GM12878 (cell line): ENCODE data around the gene VASH1. TPM values are rescaled to one million over a fixed set of nuclear protein-coding genes. Genes with fewer than 3 reads are reported as not detected.

Source experiments
- ATAC-seq: fragments of 200-7000 bp; cut with Tn5 transposase; 3 replicates; pipeline ENCODE4 v1.9.1; 2020; ENCODE audit warnings: mild to moderate bottlenecking, moderate library complexity
- BruUV-seq: library from RNA; stranded (reverse); fragments of 400-500 nt; replicated peaks from 2 replicates; lab custom pipeline; 2021; lab: Mats Ljungman, UMichigan
- CTCF ChIA-PET: fragments of 300-600 bp; sonication (Branson Sonifier 250); formaldehyde crosslinking; extraction: SDS; loops from one replicate; lab custom pipeline; 2021; ENCODE audit warnings: inconsistent platforms; lab: Yijun Ruan, JAX
- POLR2A ChIA-PET: fragments of 350-600 bp; formaldehyde crosslinking; extraction: SDS; loops from one replicate; lab custom pipeline; 2021; ENCODE audit warnings: inconsistent platforms; lab: Charles Lee
- RAD21 ChIA-PET: fragments of 300-600 bp; sonication (Branson Sonifier 250); formaldehyde crosslinking; loops from one replicate; lab custom pipeline; 2023; ENCODE audit warnings: antibody characterized with exemption; ENCODE audit not compliant: unreplicated experiment; lab: Charles Lee
- SMC1A ChIA-PET: fragments of 300-600 bp; sonication (Branson Sonifier 250); formaldehyde crosslinking; loops from one replicate; lab custom pipeline; 2023; ENCODE audit not compliant: unreplicated experiment, uncharacterized antibody; lab: Charles Lee
- DNase-seq: peaks from one replicate; pipeline ENCODE4 v3.0.0-alpha.2; 2011; ENCODE audit warnings: low read depth, low spot score
- FAIRE-seq: peaks from 3 replicates; lab custom pipeline; 2011; peaks lifted over from hg19 to GRCh38; lab: Jason Lieb, UNC
- H2AFZ ChIP-seq: 2 replicates; pipeline ENCODE4 v1.6.0; 2011; ENCODE audit warnings: low read depth, low read length, control low read depth; ENCODE audit not compliant: control insufficient read depth
- H3K27ac ChIP-seq: 2 replicates; pipeline ENCODE4 v1.5.1; 2011; ENCODE audit warnings: control low read depth; ENCODE audit not compliant: control insufficient read depth, insufficient read depth
- H3K27me3 ChIP-seq, 2 experiments: replicated peaks in 1 of 2; 2 replicates each; pipeline versions ENCODE4 v1.6.0 to v1.6.1; 2011; ENCODE audit warnings: low read length in 1 of 2; ENCODE audit not compliant: control insufficient read depth in 2 of 2, insufficient read depth in 2 of 2
- H3K36me3 ChIP-seq, 2 experiments: 2 replicates each; pipeline ENCODE4 v1.5.1; 2011; ENCODE audit warnings: low read length in 1 of 2; ENCODE audit not compliant: control insufficient read depth in 2 of 2, insufficient read depth in 2 of 2
- H3K4me1 ChIP-seq: 2 replicates; pipeline ENCODE4 v1.6.1; 2011; ENCODE audit warnings: mild to moderate bottlenecking, low read length, moderate library complexity, mixed read lengths; ENCODE audit not compliant: control insufficient read depth, insufficient read depth
- H3K4me2 ChIP-seq: 2 replicates; pipeline ENCODE4 v1.6.0; 2011; ENCODE audit warnings: control low read depth; ENCODE audit not compliant: control insufficient read depth, insufficient read depth
- H3K4me3 ChIP-seq: fragments of 200-600 bp; sonication (generic); 2 replicates; pipeline ENCODE4 v1.5.1; 2016
- H3K79me2 ChIP-seq: 2 replicates; pipeline ENCODE4 v1.6.0; 2011; ENCODE audit warnings: low read length; ENCODE audit not compliant: control insufficient read depth, insufficient read depth
- H3K9ac ChIP-seq: 2 replicates; pipeline ENCODE4 v1.8.0; 2011; ENCODE audit warnings: low read length, control low read depth, mixed read lengths; ENCODE audit not compliant: control insufficient read depth, insufficient read depth
- H3K9me3 ChIP-seq: replicated peaks from 3 replicates; pipeline ENCODE4 v1.5.1; 2011; ENCODE audit warnings: mild to moderate bottlenecking, low read length; ENCODE audit not compliant: control insufficient read depth, insufficient read depth
- H4K20me1 ChIP-seq: 2 replicates; pipeline ENCODE4 v1.6.0; 2011; ENCODE audit not compliant: control insufficient read depth, insufficient read depth
- BACH1 ChIP-seq: fragments of 450-650 bp; IDR thresholded peaks from 2 replicates; pipeline ENCODE4 v1.6.1; 2017; ENCODE audit warnings: mild to moderate bottlenecking, borderline replicate concordance
- EGR1 ChIP-seq, 2 experiments: IDR thresholded peaks; 1 replicate in 1 of 2; 2 replicates in 1 of 2; pipeline ENCODE4 v1.6.1; 2011 to 2012; ENCODE audit warnings: low read depth in 2 of 2, low read length in 2 of 2, borderline replicate concordance in 1 of 2, mild to moderate bottlenecking in 1 of 2, moderate library complexity in 1 of 2
- EP300 ChIP-seq, 2 experiments: fragments of 150-350 bp in 1 of 2; IDR thresholded peaks; 2 replicates each; pipeline ENCODE4 v1.6.1; 2011 to 2012; ENCODE audit warnings: low read depth in 2 of 2, low read length in 2 of 2, borderline replicate concordance in 1 of 2, improper control_type of control experiment in 1 of 2, inconsistent platforms in 1 of 2; ENCODE audit not compliant: control insufficient read depth in 1 of 2
- ETV6 ChIP-seq, 2 experiments: fragments of 450-650 bp in 1 of 2; IDR thresholded peaks in 1 of 2; conservative IDR thresholded peaks in 1 of 2; 2 replicates each; pipeline ENCODE4 v1.6.1; 2014; ENCODE audit warnings: antibody characterized with exemption in 1 of 2, borderline replicate concordance in 1 of 2, low read depth in 1 of 2, mild to moderate bottlenecking in 1 of 2, moderate library complexity in 1 of 2
- LARP7 ChIP-seq: fragments of 450-650 bp; IDR thresholded peaks from 2 replicates; pipeline ENCODE4 v1.6.1; 2017; ENCODE audit warnings: mild to moderate bottlenecking
- MYB ChIP-seq: fragments of 150-350 bp; IDR thresholded peaks from 2 replicates; pipeline ENCODE4 v1.6.1; 2014; ENCODE audit warnings: mild to moderate bottlenecking, low read depth, low read length, borderline replicate concordance
- NR2F1 ChIP-seq: fragments of 450-650 bp; conservative IDR thresholded peaks from 2 replicates; pipeline ENCODE4 v1.6.1; 2017; ENCODE audit warnings: mild to moderate bottlenecking
- PAX8 ChIP-seq: fragments of 450-650 bp; IDR thresholded peaks from 2 replicates; pipeline ENCODE4 v1.6.1; 2017; ENCODE audit warnings: mild to moderate bottlenecking, moderate library complexity
- SREBF1 ChIP-seq: IDR thresholded peaks from 2 replicates; pipeline ENCODE4 v1.6.1; 2012; ENCODE audit warnings: mild to moderate bottlenecking, low read length
- WRNIP1 ChIP-seq: IDR thresholded peaks from 2 replicates; pipeline ENCODE4 v1.6.1; 2011; ENCODE audit warnings: low read depth, low read length, improper control_type of control experiment, borderline replicate concordance
- ZNF622 ChIP-seq: fragments of 450-650 bp; IDR thresholded peaks from 2 replicates; pipeline ENCODE4 v1.6.1; 2017; ENCODE audit warnings: mild to moderate bottlenecking, inconsistent platforms
- WGBS: methylation state at CpG from one replicate; pipeline ENCODE4 v1.1.6; 2016; ENCODE audit warnings: low lambda C conversion rate; ENCODE audit not compliant: insufficient replicate concordance, insufficient coverage; ENCODE audit errors: missing lambda C conversion rate; 5-methylcytosine and 5-hydroxymethylcytosine counted together
- in situ Hi-C: fragments of 300-500 bp; cut with MboI; formaldehyde crosslinking; loops from 9 replicates; pipeline ENCODE4 v1.14.3; 2018; ENCODE audit warnings: mixed read lengths
- intact Hi-C: fragments of 100-400 bp; cut with micrococcal nuclease; formaldehyde crosslinking; loops from one replicate; pipeline ENCODE4 v1.14.2; 2022; ENCODE audit not compliant: unreplicated experiment
- polyA plus RNA-seq, 11 experiments: library from polyadenylated mRNA; depleted of rRNA in 4 of 11; unstranded in 6 of 11; stranded (reverse) in 5 of 11; fragments of >200 nt; fragmentation: Nextera tagmentation in 4 of 11; fragmentation: Illumina TruSeq in 1 of 11; extraction: Ambion mirVana in 4 of 11; extraction: Trizol in 1 of 11; gene quantifications; 1 replicate in 1 of 11; 2 replicates in 10 of 11; pipeline versions ENCODE4 v1.2.1 to v1.2.3, GENCODE V29; 2011 to 2016; ENCODE audit warnings: inconsistent platforms in 2 of 11, missing spikeins in 2 of 11, low read depth in 1 of 11
- total RNA-seq, 4 experiments: library from RNA; depleted of rRNA in 3 of 4; stranded (reverse); fragments of >200 nt in 3 of 4; fragmentation: Illumina TruSeq in 1 of 4; extraction: Trizol in 1 of 4; gene quantifications; 2 replicates each; pipeline versions ENCODE4 v1.2.1 to v1.2.3, GENCODE V29; 2013 to 2021
- TF ChIP-seq, protein P1 (sequence below): IDR thresholded peaks from 2 replicates; pipeline ENCODE4 v1.6.1; 2012; ENCODE audit warnings: low read length, inconsistent platforms
- TF ChIP-seq, protein P2 (sequence below): IDR thresholded peaks from 2 replicates; pipeline ENCODE4 v1.6.1; 2011; ENCODE audit warnings: borderline replicate concordance, low read depth, mild to moderate bottlenecking, moderate library complexity, low read length; ENCODE audit not compliant: insufficient read depth, poor library complexity, severe bottlenecking
- TF ChIP-seq, protein P3 (sequence below): fragments of 450-650 bp; formaldehyde crosslinking; IDR thresholded peaks from 2 replicates; pipeline ENCODE4 v1.4.0; 2022; ENCODE audit warnings: mild to moderate bottlenecking, moderate library complexity
- TF ChIP-seq, protein P4 (sequence below): fragments of 450-650 bp; IDR thresholded peaks from 2 replicates; pipeline ENCODE4 v1.6.1; 2017; ENCODE audit warnings: borderline replicate concordance

The VASH1 gene
- total and polyA plus RNA-seq, 10 of the 15 experiments (the other 5 are each of a cell fraction or from before 2014, with no cell fraction given): 0.06 to 2.3 (median 0.53) TPM

DNA sequence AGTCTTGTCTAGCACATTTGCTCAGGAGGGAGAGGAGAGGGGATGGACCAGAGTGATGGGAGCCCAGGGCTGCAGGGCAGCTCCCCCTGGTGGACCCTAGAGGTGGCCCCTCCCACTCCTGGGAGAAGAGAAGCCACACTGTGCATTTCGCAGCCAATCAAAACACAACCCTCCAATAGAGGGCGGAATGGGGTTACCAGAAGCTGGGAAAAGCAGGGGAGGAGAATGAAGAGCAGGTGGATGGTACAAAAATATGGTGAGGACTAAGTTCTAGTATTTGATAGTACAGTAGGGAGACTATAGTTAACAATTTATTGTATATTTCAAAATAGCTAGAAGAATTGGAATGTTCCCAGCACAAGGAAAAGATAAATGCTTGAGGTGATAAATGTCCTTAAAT is 23.6 kb downstream of the VASH1 start (continued):
- TF ChIP-seq PAX8 (no peak), ETV6 (conservative IDR thresholded peaks at IDR 0.05 in 1 of 2, IDR thresholded peaks at IDR 0.05 in 1 of 2; ENCODE audit: borderline replicate concordance in 1 of 2, low read depth in 1 of 2) (no peak)

DNA sequence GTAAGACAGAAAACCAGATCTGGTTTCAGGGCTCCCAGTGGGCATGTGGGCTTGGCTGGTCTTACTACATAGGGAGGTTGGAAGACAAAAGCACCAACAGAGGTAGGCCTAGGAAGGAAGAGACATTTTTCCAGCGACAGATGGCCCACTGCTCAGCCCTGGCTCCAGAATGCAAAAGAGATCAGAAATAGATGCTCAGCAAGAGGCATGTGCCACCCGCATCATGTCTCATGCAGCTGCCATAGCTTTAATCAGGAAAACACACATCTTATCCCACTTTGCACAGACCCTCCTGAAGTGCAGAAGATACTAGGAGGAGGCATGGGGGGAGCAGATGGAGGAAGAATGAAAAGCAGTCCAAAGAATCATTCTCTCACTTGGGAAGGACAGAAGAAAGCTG is 25.3 kb downstream of the VASH1 start:
- H3K36me3 ChIP-seq: peaks cover 12 to 14% of the 10 kb centered on the region in 2 experiments
- 96% methylated on average over 2 of the region's 2 CpGs for WGBS
- H4K20me1 ChIP-seq: no peaks in the 10 kb centered on the region
- in situ Hi-C loops: no loop called here
- H3K27me3 ChIP-seq: no peaks in the 10 kb centered on the region
- no peak overlapping the region for H2AFZ ChIP-seq
- H3K79me2 ChIP-seq: no peaks in the 10 kb centered on the region
- H3K4me2 ChIP-seq: no peak overlapping the region
- DNase-seq (no peak), ATAC-seq (no peak), FAIRE-seq (no peak)
- SMC1A ChIA-PET: no interaction called here
- H3K9me3 ChIP-seq: no peaks in the 10 kb centered on the region
- no peak overlapping the region for H3K9ac ChIP-seq
- peaks cover 15% of the 10 kb centered on the region for H3K4me1 ChIP-seq
- no TSS peak for BruUV-seq
- CTCF ChIA-PET: interaction anchor here (1.6 to 8.9 kb wide), 3 partner anchors 25 to 284 kb away, joined by 5 to 136 read pairs (median 6); no protein-coding TSS in a partner anchor
- no peak overlapping the region for H3K27ac ChIP-seq
- POLR2A ChIA-PET: interaction anchor here (0.7 kb wide), 1 partner anchor 281 kb away, joined by 8 read pairs; no protein-coding TSS in a partner anchor
- no peak overlapping the region for H3K4me3 ChIP-seq
- RAD21 ChIA-PET: no interaction called here
- intact Hi-C loops: no loop called here
- TF ChIP-seq NR2F1: no peak
- TF ChIP-seq WRNIP1: no peak
- TF ChIP-seq, protein P1, sequence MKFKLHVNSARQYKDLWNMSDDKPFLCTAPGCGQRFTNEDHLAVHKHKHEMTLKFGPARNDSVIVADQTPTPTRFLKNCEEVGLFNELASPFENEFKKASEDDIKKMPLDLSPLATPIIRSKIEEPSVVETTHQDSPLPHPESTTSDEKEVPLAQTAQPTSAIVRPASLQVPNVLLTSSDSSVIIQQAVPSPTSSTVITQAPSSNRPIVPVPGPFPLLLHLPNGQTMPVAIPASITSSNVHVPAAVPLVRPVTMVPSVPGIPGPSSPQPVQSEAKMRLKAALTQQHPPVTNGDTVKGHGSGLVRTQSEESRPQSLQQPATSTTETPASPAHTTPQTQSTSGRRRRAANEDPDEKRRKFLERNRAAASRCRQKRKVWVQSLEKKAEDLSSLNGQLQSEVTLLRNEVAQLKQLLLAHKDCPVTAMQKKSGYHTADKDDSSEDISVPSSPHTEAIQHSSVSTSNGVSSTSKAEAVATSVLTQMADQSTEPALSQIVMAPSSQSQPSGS: no peak
- TF ChIP-seq BACH1: no peak
- no peak for TF ChIP-seq SREBF1
- no peak for TF ChIP-seq PAX8
- no peak for TF ChIP-seq EP300 (IDR thresholded peaks at IDR 0.05; ENCODE audit: borderline replicate concordance in 1 of 2, control insufficient read depth in 1 of 2, low read depth in 2 of 2, low read length in 2 of 2)
- TF ChIP-seq, protein P2, sequence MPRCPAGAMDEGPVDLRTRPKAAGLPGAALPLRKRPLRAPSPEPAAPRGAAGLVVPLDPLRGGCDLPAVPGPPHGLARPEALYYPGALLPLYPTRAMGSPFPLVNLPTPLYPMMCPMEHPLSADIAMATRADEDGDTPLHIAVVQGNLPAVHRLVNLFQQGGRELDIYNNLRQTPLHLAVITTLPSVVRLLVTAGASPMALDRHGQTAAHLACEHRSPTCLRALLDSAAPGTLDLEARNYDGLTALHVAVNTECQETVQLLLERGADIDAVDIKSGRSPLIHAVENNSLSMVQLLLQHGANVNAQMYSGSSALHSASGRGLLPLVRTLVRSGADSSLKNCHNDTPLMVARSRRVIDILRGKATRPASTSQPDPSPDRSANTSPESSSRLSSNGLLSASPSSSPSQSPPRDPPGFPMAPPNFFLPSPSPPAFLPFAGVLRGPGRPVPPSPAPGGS: no peak
- TF ChIP-seq, protein P3, sequence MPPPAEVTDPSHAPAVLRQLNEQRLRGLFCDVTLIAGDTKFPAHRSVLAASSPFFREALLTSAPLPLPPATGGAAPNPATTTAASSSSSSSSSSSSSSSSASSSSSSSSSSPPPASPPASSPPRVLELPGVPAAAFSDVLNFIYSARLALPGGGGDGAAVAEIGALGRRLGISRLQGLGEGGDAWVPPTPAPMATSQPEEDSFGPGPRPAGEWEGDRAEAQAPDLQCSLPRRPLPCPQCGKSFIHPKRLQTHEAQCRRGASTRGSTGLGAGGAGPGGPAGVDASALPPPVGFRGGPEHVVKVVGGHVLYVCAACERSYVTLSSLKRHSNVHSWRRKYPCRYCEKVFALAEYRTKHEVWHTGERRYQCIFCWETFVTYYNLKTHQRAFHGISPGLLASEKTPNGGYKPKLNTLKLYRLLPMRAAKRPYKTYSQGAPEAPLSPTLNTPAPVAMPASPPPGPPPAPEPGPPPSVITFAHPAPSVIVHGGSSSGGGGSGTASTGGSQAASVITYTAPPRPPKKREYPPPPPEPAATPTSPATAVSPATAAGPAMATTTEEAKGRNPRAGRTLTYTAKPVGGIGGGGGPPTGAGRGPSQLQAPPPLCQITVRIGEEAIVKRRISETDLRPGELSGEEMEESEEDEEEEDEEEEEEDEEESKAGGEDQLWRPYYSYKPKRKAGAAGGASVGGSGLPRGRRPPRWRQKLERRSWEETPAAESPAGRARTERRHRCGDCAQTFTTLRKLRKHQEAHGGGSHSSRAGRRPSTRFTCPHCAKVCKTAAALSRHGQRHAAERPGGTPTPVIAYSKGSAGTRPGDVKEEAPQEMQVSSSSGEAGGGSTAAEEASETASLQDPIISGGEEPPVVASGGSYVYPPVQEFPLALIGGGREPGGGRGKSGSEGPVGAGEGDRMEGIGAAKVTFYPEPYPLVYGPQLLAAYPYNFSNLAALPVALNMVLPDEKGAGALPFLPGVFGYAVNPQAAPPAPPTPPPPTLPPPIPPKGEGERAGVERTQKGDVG (CRISPR knock-in tag): no peak
- no peak for TF ChIP-seq MYB
- no peak for TF ChIP-seq ZNF622
- TF ChIP-seq, protein P4, sequence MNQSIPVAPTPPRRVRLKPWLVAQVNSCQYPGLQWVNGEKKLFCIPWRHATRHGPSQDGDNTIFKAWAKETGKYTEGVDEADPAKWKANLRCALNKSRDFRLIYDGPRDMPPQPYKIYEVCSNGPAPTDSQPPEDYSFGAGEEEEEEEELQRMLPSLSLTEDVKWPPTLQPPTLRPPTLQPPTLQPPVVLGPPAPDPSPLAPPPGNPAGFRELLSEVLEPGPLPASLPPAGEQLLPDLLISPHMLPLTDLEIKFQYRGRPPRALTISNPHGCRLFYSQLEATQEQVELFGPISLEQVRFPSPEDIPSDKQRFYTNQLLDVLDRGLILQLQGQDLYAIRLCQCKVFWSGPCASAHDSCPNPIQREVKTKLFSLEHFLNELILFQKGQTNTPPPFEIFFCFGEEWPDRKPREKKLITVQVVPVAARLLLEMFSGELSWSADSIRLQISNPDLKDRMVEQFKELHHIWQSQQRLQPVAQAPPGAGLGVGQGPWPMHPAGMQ: no peak
- no peak for TF ChIP-seq LARP7
- TF ChIP-seq EGR1 (IDR thresholded peaks at IDR 0.05; ENCODE audit: borderline replicate concordance in 1 of 2, low read depth in 2 of 2, low read length in 2 of 2): no peak
